HepG2 (cell line): ENCODE results near the gene ABHD17B. TPM values are rescaled to one million over a fixed set of nuclear protein-coding genes. Genes with fewer than 3 reads are reported as not detected.

Experiments used
- CHD2 ChIP-seq: IDR thresholded peaks from 2 replicates; pipeline ENCODE4 v1.6.1; 2011; ENCODE audit warnings: low read depth, low read length, improper control_type of control experiment
- DMTF1 ChIP-seq: sonication (generic); formaldehyde crosslinking; IDR thresholded peaks from 2 replicates; pipeline ENCODE4 v1.4.0; 2020; ENCODE audit warnings: mild to moderate bottlenecking, missing genetic modification reagents
- EEA1 ChIP-seq: sonication (generic); formaldehyde crosslinking; IDR thresholded peaks from 2 replicates; pipeline ENCODE4 v1.5.1; 2020; ENCODE audit warnings: mild to moderate bottlenecking, missing genetic modification reagents, borderline replicate concordance
- ELK4 ChIP-seq: sonication (generic); formaldehyde crosslinking; IDR thresholded peaks from 2 replicates; pipeline ENCODE4 v1.9.0; 2021; ENCODE audit warnings: missing genetic modification reagents, borderline replicate concordance
- FOXJ3 ChIP-seq: sonication (generic); formaldehyde crosslinking; IDR thresholded peaks from 2 replicates; pipeline ENCODE4 v1.4.0; 2020; ENCODE audit warnings: missing genetic modification reagents, mild to moderate bottlenecking, borderline replicate concordance
- HNRNPLL ChIP-seq: fragments of 200-400 bp; formaldehyde crosslinking; IDR thresholded peaks from 2 replicates; pipeline ENCODE4 v1.6.1; 2017; ENCODE audit warnings: mild to moderate bottlenecking, low read depth, low read length; ENCODE audit not compliant: poor library complexity, severe bottlenecking
- MXD4 ChIP-seq: IDR thresholded peaks from 2 replicates; pipeline ENCODE4 v1.6.1; 2016; ENCODE audit warnings: mild to moderate bottlenecking, missing biosample characterization, missing genetic modification reagents
- RAD21 ChIP-seq: fragments of 450-650 bp; formaldehyde crosslinking; IDR thresholded peaks from 2 replicates; pipeline ENCODE4 v1.5.0; 2020; ENCODE audit warnings: mild to moderate bottlenecking
- RAD51 ChIP-seq: fragments of 450-650 bp; IDR thresholded peaks from 2 replicates; pipeline ENCODE4 v1.6.1; 2016; ENCODE audit warnings: borderline replicate concordance
- RARG ChIP-seq: sonication (generic); formaldehyde crosslinking; IDR thresholded peaks from 2 replicates; pipeline ENCODE4 v1.4.0; 2020; ENCODE audit warnings: low read depth, mild to moderate bottlenecking, missing genetic modification reagents
- RORA ChIP-seq: sonication (generic); formaldehyde crosslinking; IDR thresholded peaks from 2 replicates; pipeline ENCODE4 v1.5.0; 2020; ENCODE audit warnings: mild to moderate bottlenecking, missing genetic modification reagents, moderate library complexity
- SMAD9 ChIP-seq: sonication (generic); formaldehyde crosslinking; IDR thresholded peaks from 2 replicates; pipeline ENCODE4 v1.5.1; 2020; ENCODE audit warnings: mild to moderate bottlenecking, missing genetic modification reagents
- STAG1 ChIP-seq: sonication (generic); formaldehyde crosslinking; IDR thresholded peaks from 2 replicates; pipeline ENCODE4 v1.4.0; 2020; ENCODE audit warnings: missing genetic modification reagents
- STAT5B ChIP-seq: sonication (generic); formaldehyde crosslinking; IDR thresholded peaks from 2 replicates; pipeline ENCODE4 v1.4.0; 2020; ENCODE audit warnings: missing genetic modification reagents
- TARDBP ChIP-seq: sonication (generic); formaldehyde crosslinking; IDR thresholded peaks from 2 replicates; pipeline ENCODE4 v1.8.0; 2022; ENCODE audit warnings: mild to moderate bottlenecking, missing genetic modification reagents
- TOE1 ChIP-seq: sonication (generic); formaldehyde crosslinking; IDR thresholded peaks from 2 replicates; pipeline ENCODE4 v1.4.0; 2020; ENCODE audit warnings: mild to moderate bottlenecking, missing genetic modification reagents
- ZBTB1 ChIP-seq: sonication (generic); formaldehyde crosslinking; IDR thresholded peaks from 2 replicates; pipeline ENCODE4 v1.4.0; 2020; ENCODE audit warnings: missing genetic modification reagents, borderline replicate concordance
- ZNF234 ChIP-seq: sonication (generic); formaldehyde crosslinking; conservative IDR thresholded peaks from 2 replicates; pipeline ENCODE4 v1.5.1; 2020; ENCODE audit warnings: mild to moderate bottlenecking, missing genetic modification reagents
- ZNF639 ChIP-seq: conservative IDR thresholded peaks from 2 replicates; pipeline ENCODE4 v1.6.1; 2018; ENCODE audit warnings: missing genetic modification reagents
- ZNF674 ChIP-seq: sonication (generic); formaldehyde crosslinking; IDR thresholded peaks from 2 replicates; pipeline ENCODE4 v1.5.0; 2020; ENCODE audit warnings: low read depth, mild to moderate bottlenecking, missing genetic modification reagents
- ZNF747 ChIP-seq: sonication (generic); formaldehyde crosslinking; IDR thresholded peaks from 2 replicates; pipeline ENCODE4 v1.8.1; 2023; ENCODE audit warnings: missing genetic modification reagents, mild to moderate bottlenecking, borderline replicate concordance
- polyA plus RNA-seq, 8 experiments: library from polyadenylated mRNA; depleted of rRNA in 3 of 8; stranded (reverse) in 7 of 8; unstranded in 1 of 8; fragments of >200 nt; fragmentation: Illumina TruSeq in 4 of 8; extraction: Trizol in 4 of 8; gene quantifications; 2 replicates each; pipeline versions ENCODE4 v1.2.1 to v1.2.3, GENCODE V29; 2011 to 2016; ENCODE audit warnings: low read depth in 4 of 8, missing spikeins in 1 of 8, mixed read lengths in 1 of 8; ENCODE audit not compliant: insufficient read depth in 1 of 8
- total RNA-seq, 5 experiments: library from RNA; depleted of rRNA; stranded (reverse); fragments of >200 nt; fragmentation: Illumina TruSeq; extraction: Trizol; gene quantifications; 2 replicates each; pipeline ENCODE4 v1.2.3, GENCODE V29; 2016; ENCODE audit warnings: low read depth in 1 of 5
- TF ChIP-seq, protein P1 (sequence below): sonication (generic); formaldehyde crosslinking; IDR thresholded peaks from 2 replicates; pipeline ENCODE4 v1.4.0; 2020; ENCODE audit warnings: missing genetic modification reagents, borderline replicate concordance

The ABHD17B gene
- total and polyA plus RNA-seq, 2 of the 13 experiments (the other 11 are each of a cell fraction or from before 2014, with no cell fraction given) = 11.3 to 22.0 TPM

DNA sequence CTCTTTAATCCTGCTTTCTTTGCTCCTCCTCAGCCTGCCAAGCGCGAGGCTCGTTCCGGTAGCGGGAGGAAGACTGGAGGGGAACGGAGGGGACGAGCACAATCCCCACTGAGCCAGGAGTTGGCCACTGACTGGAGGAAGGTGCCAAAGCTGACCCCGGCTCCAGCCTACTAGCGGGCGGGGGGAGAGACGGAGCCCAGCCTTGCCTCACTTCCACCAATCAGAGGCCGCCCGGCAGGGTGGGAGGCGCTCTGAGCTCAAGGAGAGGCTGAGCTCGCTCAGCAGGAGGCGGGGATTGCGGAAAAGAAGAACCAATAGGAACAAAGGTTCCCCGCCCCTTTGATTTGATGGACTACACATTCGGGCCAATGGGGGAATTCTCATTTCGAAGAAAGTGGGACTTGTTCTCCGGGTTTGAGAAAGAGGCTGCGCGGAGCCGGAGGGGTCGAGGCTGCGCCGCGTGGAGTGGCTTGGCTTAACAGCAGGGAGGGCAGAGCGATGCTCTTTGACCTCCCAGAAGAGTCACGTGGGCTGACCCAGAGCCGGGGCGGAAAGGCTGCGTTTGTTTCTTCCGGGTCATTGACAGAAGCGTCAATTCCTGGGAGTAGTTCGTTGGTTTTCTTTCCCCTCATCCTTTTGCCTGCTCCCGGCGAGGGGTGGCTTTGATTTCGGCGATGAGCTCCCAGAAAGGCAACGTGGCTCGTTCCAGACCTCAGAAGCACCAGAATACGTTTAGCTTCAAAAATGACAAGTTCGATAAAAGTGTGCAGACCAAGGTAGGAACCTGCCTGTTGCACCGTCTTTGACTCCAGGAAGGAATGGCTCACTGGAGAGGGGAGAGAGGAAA is at the start of gene ABHD17B, which contains the start of gene C9orf85 (continued):
- TF ChIP-seq MXD4 (CRISPR knock-in tag) (peak; percentile 59; the same call in 1 of the 2 replicates), SMAD9 (CRISPR knock-in tag) (0 out of 2 replicates have a peak, but pooled peaks have one; percentile 66), ZNF747 (CRISPR knock-in tag) (no peak; the same call in 1 of the 2 replicates), HNRNPLL (peak; percentile 60), ZNF639 (CRISPR knock-in tag) (peak; percentile 98), TARDBP (CRISPR knock-in tag) (peak; percentile 62), STAG1 (CRISPR knock-in tag) (no peak), EEA1 (CRISPR knock-in tag) (no peak), STAT5B (CRISPR knock-in tag) (no peak; the same call in 1 of the 2 replicates), ZNF674 (CRISPR knock-in tag) (no peak), RARG (no peak), RAD21 (CRISPR knock-in tag) (0 out of 2 replicates have a peak, but pooled peaks have one; percentile 1), ELK4 (CRISPR knock-in tag) (no peak), ZBTB1 (no peak), RAD51 (peak; percentile 88), CHD2 (no peak; the same call in 1 of the 2 replicates), FOXJ3 (CRISPR knock-in tag) (no peak), RORA (no peak), ZNF234 (CRISPR knock-in tag) (no peak), TOE1 (CRISPR knock-in tag) (0 out of 2 replicates have a peak, but pooled peaks have one; percentile 67), DMTF1 (CRISPR knock-in tag) (no peak)
- TF ChIP-seq, protein P1, sequence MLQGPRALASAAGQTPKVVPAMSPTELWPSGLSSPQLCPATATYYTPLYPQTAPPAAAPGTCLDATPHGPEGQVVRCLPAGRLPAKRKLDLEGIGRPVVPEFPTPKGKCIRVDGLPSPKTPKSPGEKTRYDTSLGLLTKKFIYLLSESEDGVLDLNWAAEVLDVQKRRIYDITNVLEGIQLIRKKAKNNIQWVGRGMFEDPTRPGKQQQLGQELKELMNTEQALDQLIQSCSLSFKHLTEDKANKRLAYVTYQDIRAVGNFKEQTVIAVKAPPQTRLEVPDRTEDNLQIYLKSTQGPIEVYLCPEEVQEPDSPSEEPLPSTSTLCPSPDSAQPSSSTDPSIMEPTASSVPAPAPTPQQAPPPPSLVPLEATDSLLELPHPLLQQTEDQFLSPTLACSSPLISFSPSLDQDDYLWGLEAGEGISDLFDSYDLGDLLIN = no peak
